ENCODE results near the gene PRTFDC1. TPM values are rescaled to one million over a fixed set of nuclear protein-coding genes. Genes with fewer than 3 reads are reported as not detected.

The PRTFDC1 gene
- total RNA-seq, 1 experiment from 2014 or later: 83.2 TPM

- intact Hi-C loops (cut with micrococcal nuclease; ENCODE audit: unreplicated experiment): no loop called here
- H3K9me3 Mint-ChIP-seq (ENCODE audit: unreplicated experiment): peaks cover 8% of the 10 kb centered on the region
- no peak for DNase-seq
- Histone ChIP-seq H3K36me3 (ENCODE audit: control insufficient read depth, insufficient read depth, low read length) (no peaks in the 10 kb centered on the region), H3K4me1 (peaks cover 22% of the 10 kb centered on the region; the same call in 1 of the 2 replicates), H3K9me3 (no peaks in the 10 kb centered on the region), H3K4me3 (ENCODE audit: low read depth, low read length) (no peak overlapping the region), H3K27me3 (replicated peaks; ENCODE audit: control insufficient read depth, insufficient read depth, low read length) (no peaks in the 10 kb centered on the region)
- ChIA-PET CTCF (no interaction called here), POLR2A (no interaction called here)
- H3K4me3 Mint-ChIP-seq (ENCODE audit: unreplicated experiment): no peak overlapping the region
- no peak overlapping the region for H3K27ac Mint-ChIP-seq (ENCODE audit: unreplicated experiment)
- no TSS peak for BruUV-seq (replicated peaks)
- H3K36me3 Mint-ChIP-seq (ENCODE audit: insufficient read depth, unreplicated experiment): no peaks in the 10 kb centered on the region
- no peaks in the 10 kb centered on the region for H3K27me3 Mint-ChIP-seq (ENCODE audit: insufficient read depth, unreplicated experiment)
- no peak for TF ChIP-seq CTCF (IDR thresholded peaks at IDR 0.05; ENCODE audit: insufficient read depth in 1 of 2, low read depth in 1 of 2, low read length in 1 of 2, severe bottlenecking in 1 of 2, unreplicated experiment in 1 of 2)
- peaks cover 14% of the 10 kb centered on the region for H3K4me1 Mint-ChIP-seq (ENCODE audit: low read depth, unreplicated experiment)
Measured at GRCh38 chr10:24824536-24824935, 127.9 kb downstream of the PRTFDC1 start.

- no peak for DNase-seq
- Mint-ChIP-seq H3K27me3 (ENCODE audit: insufficient read depth, unreplicated experiment) (no peaks in the 10 kb centered on the region), H3K4me1 (ENCODE audit: low read depth, unreplicated experiment) (peaks cover 14% of the 10 kb centered on the region), H3K27ac (ENCODE audit: unreplicated experiment) (no peak overlapping the region), H3K9me3 (ENCODE audit: unreplicated experiment) (peaks cover 4% of the 10 kb centered on the region), H3K4me3 (ENCODE audit: unreplicated experiment) (no peak overlapping the region), H3K36me3 (ENCODE audit: insufficient read depth, unreplicated experiment) (no peaks in the 10 kb centered on the region)
- ChIA-PET POLR2A (no interaction called here), CTCF (no interaction called here)
- H3K4me1 ChIP-seq: peaks cover 22% of the 10 kb centered on the region; the same call in 1 of the 2 replicates
- intact Hi-C loops (cut with micrococcal nuclease; ENCODE audit: unreplicated experiment): no loop called here
- no peaks in the 10 kb centered on the region for H3K36me3 ChIP-seq (ENCODE audit: control insufficient read depth, insufficient read depth, low read length)
- no TSS peak for BruUV-seq (replicated peaks)
- no peak for TF ChIP-seq CTCF (IDR thresholded peaks at IDR 0.05; ENCODE audit: insufficient read depth in 1 of 2, low read depth in 1 of 2, low read length in 1 of 2, severe bottlenecking in 1 of 2, unreplicated experiment in 1 of 2)
- no peaks in the 10 kb centered on the region for H3K27me3 ChIP-seq (replicated peaks; ENCODE audit: control insufficient read depth, insufficient read depth, low read length)
- H3K9me3 ChIP-seq: no peaks in the 10 kb centered on the region
- no peak overlapping the region for H3K4me3 ChIP-seq (ENCODE audit: low read depth, low read length)
Measured at GRCh38 chr10:24824124-24824523, 128.3 kb downstream of the PRTFDC1 start.

GRCh38 chr10:24822590-24822989, 129.8 kb downstream of the PRTFDC1 start:
- intact Hi-C loops (cut with micrococcal nuclease; ENCODE audit: unreplicated experiment): no loop called here
- CTCF ChIA-PET: no interaction called here
- peaks cover 22% of the 10 kb centered on the region; the same call in 1 of the 2 replicates for H3K4me1 ChIP-seq
- no TSS peak for BruUV-seq (replicated peaks)
- Mint-ChIP-seq H3K4me3 (ENCODE audit: unreplicated experiment) (no peak overlapping the region), H3K9me3 (ENCODE audit: unreplicated experiment) (no peaks in the 10 kb centered on the region), H3K27me3 (ENCODE audit: insufficient read depth, unreplicated experiment) (no peaks in the 10 kb centered on the region), H3K36me3 (ENCODE audit: insufficient read depth, unreplicated experiment) (no peaks in the 10 kb centered on the region), H3K4me1 (ENCODE audit: low read depth, unreplicated experiment) (peaks cover 14% of the 10 kb centered on the region), H3K27ac (ENCODE audit: unreplicated experiment) (no peak overlapping the region)
- no peaks in the 10 kb centered on the region for H3K9me3 ChIP-seq
- POLR2A ChIA-PET: no interaction called here
- H3K27me3 ChIP-seq (replicated peaks; ENCODE audit: control insufficient read depth, insufficient read depth, low read length): no peaks in the 10 kb centered on the region
- no peaks in the 10 kb centered on the region for H3K36me3 ChIP-seq (ENCODE audit: control insufficient read depth, insufficient read depth, low read length)
- no peak overlapping the region for H3K4me3 ChIP-seq (ENCODE audit: low read depth, low read length)
- no peak for DNase-seq
- no peak for TF ChIP-seq CTCF (IDR thresholded peaks at IDR 0.05; ENCODE audit: insufficient read depth in 1 of 2, low read depth in 1 of 2, low read length in 1 of 2, severe bottlenecking in 1 of 2, unreplicated experiment in 1 of 2)

Measured in Caco-2 (cell line).